Iris pigment epithelial cell (primary cell): ENCODE results near the gene PLEKHA6.
A peak's percentile ranks its signal among the peaks of the same experiment; 100 is the strongest.

Experiments
- DNase-seq: peaks from one replicate; pipeline ENCODE4 v3.0.0-alpha.2; 2011; ENCODE audit warnings: low read depth

PLEKHA6 gene

DNA sequence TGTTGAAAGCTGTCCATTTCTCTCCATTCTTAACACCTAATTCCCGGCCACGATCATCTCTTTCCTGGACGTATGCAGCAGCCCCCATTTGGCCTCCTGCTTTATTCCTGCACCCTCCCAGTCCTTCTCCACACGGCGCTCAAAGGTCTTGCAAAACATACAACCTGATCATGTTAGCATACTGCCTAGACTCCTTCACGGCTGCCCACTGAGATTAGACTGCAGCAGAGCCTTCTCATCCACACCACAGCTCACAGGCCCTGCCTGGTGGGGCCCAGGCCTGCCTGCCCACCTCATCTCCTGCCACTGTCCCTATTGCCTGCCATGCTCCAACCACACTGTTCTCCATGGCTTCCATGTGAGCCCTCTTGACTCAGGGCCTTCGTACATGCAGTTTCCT is 148.7 kb downstream of the PLEKHA6 start:
- DNase-seq: no peak

DNA sequence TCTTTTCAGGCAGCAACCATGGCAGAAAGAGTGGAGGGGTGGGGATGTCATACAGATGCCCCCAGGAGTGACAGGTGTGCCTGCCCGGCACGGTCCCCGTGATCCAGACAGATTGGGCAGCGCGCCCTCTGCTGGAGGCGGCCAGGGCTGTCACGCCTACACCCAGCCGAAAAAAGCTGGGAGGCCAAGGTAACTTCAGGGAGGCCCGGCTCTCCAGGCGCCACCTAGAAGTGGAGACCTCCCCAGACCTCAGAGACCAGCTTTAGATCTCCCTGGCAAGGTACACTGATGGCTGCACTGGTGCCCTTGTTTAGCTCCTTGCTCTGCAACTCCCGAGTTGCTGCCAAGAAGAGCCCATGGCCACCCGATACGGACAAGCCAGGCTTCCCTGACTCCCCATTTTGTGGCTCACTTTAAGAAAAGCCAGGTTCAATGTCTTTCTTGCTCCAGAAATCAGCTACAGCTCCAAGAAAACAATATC is 152.6 kb downstream of the PLEKHA6 start:
- no peak for DNase-seq

DNA sequence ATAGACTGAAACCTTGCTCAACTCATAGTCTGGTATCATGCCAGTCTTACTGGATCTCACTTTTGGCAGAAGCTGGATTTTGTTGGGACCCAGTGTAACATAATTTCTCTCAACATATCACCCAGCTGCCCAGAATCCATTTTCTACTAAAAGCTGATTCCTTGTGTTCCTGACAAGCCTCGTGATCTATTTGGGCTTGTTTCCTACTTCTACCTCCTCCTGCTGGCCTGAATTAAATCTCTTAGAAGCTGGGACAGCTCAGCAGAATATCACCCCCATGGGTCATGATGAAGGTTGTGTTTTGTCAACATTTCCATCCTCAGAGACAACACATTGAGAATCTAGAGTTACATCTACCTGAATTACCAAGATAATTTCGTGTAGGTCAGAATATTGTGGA is 153.6 kb downstream of the PLEKHA6 start:
- peak; percentile 45 for DNase-seq

DNA sequence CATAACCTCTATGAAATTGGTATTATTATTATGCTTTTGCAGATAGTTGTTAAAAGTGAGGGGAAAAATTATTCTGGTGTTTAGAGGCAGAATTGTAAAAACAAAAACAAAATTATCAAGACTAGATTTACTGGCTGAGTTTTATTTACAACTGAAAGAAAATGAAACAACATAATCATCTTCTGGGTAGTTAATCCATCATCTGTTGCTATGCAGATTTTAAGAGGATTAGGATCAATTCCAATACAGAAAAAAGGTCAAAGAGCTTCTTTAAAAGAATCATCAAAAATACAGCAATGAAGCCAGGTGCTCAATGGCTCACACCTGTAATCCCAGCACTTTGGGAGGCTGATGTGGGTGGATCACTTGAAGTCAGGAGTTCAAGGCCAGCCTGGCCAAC is 154.2 kb downstream of the PLEKHA6 start:
- no peak for DNase-seq

DNA sequence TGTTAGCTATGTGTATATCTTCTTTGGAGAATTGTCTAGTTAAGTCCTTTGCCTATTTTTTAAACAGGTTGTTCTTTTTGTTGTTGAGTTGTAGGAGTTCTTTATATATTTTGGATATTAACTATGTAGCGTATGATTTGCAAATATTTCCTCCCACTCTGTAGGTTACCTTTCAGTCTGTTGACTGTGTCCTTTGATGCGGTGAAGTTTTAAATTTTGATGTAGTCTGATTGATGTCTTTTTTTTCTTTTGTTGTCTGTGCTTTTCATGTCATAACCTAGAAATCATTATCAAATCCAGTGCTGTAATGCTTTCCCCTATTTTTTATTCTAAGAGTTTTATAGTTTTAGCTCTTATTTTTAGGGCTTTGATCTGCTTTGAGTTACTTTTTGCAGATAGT is 154.8 kb downstream of the PLEKHA6 start:
- DNase-seq: no peak

DNA sequence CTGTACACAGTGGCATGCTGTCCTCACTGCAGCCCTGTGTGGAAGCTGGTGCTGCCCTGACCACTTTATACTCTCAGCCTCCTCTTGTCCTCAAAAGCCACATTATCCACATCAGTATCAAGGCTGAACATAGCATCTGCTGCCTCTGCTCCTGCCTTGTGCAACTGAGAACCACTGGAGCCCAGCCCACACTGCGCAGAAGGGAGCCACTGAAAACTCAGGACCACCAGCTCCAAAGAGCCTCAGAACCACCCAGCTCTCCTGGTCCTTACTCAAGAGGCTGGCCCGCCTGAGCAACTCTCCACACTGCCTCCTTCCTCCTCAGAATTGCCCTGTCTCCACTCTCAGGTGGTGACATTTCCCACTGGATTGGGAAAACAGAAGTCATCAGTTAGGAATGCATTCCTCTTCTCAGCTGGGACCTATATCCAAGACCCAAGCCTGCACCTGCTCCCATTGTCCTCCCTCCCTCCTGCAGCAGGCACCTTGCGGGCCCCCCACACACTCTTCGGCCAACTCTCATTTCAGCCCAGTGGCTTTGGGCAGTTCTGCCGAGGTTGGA is 156.4 kb downstream of the PLEKHA6 start:
- DNase-seq: no peak

DNA sequence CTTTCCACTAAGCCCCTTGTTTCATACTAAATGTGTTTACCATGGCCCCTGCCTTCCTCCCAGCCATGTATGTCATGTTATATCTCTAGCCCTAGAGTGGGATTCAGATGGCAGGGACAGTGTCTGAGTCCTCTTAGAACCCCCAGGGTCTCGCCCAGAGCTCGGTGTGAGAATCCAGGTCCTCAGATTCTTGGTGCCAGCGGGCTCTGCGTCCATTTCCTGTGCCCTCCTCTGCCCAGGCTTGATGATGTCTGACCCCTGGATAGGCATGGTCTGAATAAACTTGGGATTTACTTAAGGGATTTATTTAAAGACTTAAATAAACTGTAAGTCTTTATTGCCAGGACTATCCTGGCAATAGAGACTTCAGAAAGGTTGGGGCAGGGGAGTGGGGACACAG is 157.2 kb downstream of the PLEKHA6 start:
- no peak for DNase-seq

DNA sequence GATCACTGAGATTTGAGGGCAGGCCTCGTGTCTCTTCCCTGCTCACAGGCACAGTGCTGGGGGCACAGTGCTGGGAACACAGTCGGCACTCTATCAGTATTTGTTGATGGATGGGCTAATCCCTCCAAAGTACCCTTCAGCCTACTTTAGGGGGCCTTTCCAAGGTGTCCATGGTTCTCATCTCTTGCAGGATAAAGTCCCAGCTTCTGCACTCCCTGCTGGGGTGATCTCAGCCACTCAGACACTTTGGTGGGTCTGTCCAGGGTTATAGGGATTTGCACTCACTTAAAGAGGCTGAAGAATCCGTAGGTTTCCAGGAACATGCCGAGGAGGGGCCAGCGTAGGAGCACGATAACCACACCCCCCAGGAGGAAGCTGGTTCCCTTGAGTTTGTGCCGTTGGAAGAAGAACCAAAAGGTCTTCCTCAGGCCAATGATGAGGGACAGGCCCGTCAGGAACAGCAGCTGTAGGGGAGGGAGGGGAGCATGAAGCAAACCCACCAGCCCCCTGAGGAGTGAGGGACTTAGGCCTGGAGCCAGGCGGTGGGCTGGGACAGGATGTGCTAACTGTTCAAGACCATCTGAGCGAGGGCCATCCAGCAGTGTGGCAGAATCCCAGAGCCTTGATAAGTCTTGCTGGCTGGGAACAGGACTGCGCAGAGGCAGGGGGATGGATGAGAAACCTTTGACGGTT is 158.2 kb downstream of the PLEKHA6 start:
- DNase-seq: no peak

DNA sequence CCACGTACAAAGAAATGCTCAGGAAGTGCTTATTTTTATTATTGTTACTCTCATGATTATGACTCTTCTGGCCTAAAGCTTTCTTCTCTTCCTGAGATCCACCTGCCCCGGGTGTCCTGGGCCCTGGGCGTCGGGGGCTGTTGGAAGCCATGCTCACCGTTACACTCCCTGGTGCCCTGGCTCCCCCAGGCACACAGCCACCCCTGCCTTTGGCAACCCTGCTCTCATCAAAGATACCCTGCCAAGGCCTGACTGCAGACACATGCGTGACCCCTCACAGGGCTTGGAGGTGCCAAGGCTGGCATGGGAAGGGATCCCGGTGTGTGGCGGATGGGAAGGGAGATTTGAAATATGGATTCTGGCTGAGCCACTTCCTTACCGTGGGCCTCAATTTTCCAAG is 160.2 kb downstream of the PLEKHA6 start:
- DNase-seq: no peak

DNA sequence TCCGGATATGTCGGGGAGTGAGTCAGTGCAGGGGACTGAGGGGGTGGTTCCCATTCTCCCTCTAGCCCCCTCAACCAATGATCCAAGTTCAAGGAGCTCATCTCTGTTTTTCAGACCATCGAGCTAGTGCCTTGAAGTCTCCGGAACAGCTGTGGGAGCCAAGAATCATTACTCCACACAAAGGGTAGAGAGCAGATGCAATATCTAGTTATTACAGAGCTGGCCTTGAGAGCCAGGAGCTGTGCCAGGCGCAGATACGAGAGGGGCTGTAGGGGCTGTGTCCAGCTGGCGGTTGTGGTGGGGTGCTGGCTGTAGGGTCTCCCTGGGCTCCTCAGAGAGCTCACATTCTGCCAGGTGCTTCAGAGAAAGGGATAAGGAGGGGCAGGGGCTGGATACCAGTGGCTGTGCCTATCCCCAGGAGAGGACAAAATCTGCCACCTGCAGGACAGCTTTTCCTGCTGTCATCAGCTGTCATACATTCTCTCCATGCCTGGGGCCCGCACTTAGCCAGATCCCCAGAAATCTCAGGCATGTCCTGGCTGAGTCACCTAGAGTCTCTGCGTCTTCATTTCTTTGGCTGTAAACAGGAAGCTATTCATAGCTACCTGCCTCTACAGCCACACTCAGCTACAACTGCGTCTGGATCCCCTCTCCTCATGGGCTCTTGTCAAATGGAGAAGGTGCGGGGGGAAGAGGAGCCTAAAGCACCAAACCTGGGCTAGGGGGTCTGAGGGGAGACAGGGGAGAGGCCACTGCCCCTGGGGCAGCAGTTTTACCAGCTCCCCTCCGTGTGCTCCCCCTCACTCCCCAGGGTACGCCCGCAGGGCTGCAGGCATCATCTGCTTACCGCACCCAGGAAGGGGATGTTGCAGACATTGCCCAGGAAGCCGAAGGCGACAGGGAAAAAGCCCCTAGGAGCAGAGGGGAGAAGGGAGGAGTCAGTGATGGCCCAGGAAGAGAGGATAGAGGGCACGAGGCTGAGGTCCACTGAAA is 161.1 kb downstream of the PLEKHA6 start:
- DNase-seq: peak; percentile 90

DNA sequence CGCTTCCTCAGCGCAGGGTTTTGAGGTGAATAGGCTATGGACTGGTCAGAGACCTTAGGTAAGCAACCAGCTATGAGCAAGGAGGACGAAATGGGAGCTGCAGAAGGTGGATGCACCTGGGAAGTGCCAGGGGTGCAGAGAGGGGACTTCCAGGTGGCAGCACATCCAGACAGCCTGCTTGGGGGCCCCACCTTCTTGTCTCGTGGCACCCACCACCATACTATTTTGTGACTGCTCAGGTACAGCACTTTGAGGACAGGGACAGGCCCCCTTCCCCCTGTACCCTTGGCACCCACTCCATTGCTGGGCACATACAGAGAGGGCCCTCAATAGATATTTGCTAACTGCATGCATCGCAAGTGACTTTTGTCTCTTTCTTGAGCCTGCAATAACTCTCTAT is 162.7 kb downstream of the PLEKHA6 start:
- no peak for DNase-seq

DNA sequence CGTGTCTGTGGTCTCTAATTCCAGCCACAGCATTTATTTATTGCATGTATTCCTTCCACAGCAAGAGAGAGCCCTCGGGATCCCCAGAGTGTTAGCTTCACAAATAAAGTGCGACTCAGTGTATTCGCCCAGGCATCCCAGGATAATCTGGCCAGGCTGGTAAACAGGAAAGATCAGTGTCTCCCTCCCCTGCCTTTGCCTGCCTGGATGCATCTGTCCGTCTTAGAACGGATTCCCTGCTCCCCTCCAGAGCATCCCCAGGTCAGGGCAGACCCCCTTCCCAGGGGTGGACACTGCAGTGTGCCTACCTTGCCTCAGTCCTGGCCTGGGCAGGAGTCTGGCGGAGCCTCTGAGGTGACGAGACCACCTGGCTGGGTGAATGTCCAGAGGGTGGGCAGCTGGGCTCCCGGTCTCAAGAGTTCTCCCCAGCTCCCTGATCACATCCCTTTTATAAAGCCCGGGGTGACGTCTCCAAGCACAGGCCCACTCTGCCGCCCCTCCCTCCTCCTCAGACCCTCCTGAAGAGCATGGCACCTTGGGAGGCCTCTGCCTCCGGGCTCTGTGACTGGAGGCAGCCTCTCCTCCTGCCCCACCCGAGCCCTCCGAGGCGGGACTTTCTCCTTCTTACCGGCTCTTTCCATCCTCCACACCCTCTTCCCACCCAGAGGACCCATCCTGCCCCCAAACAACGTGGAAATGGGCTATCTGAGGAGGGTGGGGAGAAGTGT is 163.5 kb downstream of the PLEKHA6 start, which contains the start of gene KISS1:
TSS of gene KISS1 (minus strand) at position 424 of the 728 bp plus-strand sequence. CDS start 3,615 bp downstream, outside the sequence.
- no peak for DNase-seq

DNA sequence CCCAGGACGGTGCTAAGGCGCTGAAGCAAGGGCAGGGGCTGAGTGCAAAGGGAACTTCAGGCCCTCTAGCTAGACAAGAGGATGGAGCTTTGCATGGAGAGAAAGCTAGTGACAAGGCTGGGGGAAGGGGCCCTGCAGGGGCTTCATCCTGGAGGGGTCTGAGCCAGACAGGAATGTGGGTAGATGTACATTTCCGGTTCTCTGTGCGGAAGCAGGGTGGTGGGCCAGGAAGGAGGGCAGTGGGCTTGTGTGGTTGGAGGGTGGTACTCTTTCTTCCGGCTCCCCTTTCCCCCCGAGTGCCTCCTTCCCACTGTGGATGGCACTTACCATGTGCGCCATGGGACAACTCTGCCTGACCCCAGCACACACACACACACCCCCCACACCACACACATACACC is 165.0 kb downstream of the PLEKHA6 start:
- DNase-seq: no peak

DNA sequence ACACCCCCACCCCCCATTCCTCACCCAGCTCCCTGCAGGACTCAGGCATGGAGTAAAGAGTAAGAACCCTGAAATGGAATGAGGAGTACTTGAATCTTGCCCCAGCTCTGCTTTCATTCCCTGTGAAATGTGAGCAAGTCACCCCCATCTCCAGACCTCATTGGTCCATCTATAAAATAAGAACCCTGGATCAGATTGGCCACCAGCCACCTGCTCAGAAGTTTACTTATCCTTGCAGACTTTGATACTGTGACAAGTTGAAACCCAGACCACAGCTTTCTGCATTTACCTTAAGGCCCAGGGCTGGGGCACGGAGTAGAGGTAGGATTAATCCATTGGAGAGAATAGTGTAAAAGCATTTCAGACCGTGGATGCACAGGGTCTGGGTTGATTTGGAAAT is 165.6 kb downstream of the PLEKHA6 start:
- no peak for DNase-seq

DNA sequence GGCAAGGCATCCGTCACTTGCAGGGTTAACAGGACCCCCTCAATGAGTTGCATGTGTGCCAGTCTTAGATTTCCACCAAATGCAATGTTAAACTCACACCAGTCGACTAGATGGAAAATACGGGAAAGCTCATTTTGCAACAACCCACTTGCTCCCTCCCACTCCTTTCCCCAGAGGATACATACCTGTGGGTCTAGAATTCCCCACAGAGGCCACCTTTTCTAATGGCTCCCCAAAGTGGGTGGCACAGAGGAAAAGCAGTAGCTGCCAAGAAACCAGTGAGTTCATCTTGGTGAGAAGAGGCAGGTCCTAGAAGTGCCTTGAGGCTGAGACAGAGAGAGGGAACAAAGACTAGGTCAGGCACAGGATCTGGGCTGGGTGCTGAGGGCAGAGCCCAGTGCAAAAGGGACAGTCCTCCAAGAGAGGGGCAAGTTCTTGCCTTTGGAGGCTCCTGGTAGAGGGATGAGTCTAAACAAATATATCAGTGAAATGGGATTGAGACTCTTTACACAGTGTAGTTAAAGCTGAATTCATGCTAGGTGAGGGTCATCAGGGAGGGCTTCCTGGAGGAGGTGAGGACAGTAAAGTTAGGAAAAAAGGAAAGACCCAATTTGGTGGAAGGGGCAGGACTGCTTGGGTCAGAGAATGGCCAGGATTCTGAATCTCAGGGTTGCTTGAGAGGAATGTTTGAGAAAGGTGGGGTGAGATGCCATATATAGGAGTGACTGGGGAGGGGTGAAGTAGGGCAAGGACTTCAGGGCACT is 167.0 kb downstream of the PLEKHA6 start:
- no peak for DNase-seq

DNA sequence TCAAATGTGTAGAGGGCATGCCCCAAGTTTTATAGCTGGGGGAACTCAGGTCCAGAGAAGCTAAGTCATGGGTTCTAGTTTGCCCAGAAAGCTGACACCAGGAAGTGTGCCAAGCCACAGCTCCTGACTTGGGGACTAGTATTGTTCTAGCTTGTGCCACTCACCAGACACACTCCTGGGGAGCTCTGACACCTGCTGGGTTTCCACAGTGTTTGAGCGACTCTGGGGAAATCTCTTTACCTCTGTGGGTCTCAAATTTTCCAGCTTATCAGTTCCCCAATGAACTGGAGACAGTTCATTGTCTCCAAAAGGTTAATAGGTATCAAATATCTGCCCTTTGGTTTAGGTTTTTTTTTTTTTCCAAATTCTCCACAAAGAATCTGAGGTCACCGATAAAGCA is 167.7 kb downstream of the PLEKHA6 start:
- DNase-seq: no peak

DNA sequence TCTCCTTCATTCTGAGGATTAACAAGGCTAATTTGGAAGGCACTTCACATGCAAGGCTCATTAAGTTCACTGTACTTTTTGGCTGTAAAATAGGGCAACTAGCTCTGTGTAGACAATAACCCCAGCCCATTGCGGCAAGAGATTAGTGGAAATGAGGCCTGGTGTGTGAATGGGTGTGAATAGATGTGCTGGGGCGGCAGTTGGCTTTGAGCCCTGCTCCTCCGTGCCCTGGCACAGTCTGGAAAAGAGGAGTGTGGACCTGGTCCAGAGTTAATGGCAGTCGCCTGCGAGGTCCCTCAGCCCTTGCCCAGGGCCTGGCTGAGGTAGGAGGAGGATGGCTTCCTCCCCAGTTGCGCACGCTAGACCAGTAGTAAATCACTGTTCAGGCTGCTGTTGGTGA is 168.3 kb downstream of the PLEKHA6 start:
- DNase-seq: no peak

DNA sequence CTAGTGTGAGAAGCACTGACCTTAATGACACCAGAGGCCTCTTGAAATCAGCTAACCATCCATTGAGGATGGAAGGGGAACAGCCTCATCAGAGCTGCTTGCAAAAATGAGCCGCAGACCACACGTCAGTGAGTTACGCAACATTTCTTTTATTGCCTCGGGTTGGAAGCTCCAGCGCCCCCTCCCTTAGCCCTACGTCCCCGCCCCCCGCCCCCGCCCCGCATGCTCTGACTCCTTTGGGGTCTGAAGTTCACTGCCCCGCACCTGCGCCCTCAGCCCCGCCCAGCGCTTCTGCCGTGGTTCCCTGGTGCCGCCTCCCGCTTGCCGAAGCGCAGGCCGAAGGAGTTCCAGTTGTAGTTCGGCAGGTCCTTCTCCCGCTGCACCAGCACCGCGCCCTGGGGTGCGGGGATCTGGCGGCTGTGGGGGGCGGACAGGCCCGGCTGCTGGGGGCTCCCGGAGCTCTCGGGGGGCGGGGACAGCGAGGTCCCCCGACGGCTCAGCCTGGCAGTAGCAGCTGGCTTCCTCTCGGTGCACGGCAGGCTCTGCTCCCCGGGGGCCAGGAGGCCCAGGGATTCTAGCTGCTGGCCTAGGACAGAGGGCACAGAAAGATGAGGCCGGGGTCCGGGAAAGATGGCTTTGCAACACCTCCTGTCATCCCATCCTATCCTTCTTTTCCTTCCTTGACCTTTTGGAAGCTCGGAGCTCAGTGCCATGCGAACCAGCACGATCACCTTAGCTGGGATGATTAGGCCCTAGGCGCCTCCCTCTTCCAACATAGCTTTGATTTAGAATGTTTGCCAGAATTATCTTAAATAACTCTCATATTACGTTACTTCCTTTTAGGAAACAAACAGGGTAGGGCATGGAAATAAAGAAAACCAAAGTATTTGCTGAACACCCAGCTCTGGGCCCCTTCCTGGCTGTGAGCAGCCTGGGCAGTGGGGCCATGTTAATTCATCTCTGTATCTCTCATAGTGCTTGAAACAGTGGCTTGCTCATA is 169.2 kb downstream of the PLEKHA6 start:
- DNase-seq: peak; percentile 78

DNA sequence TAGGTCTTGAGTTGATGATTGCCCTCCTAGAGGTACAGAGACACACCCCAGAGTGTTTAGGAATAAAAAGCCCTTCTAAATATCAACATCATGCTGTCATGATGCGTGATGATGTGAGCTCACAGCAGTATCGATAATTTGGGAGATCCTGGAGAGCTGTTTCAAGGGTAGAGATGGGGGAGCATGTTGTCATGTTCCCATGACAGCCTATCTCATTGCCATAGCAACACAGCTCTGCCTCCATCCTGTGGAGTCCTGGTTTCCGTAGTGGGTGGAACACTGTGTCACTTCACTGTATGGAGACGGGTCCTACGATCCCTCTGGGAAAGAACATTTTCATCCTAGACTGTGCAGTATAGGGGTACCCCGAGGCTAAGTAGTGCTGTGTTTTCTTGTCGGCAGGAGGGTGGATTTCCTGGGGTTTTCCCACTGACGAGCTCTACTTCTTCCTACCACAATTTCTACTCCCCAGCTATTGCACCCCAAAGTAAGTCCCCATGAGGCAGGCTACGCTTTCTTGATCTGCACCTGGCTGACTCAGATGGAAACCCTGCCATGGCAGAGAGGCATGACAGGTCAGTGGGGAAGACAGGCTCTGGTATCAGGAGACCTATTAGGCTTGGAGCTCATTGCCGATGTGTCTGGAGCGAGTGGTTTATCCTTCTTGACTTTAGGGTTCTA is 170.6 kb downstream of the PLEKHA6 start:
- no peak for DNase-seq
